Urinary bladder (tissue), 4 donors: ENCODE results near the gene WDR33. TPM values are rescaled to one million over a fixed set of nuclear protein-coding genes. Genes with fewer than 3 reads are reported as not detected.
A peak's percentile ranks its signal among the peaks of the same experiment; 100 is the strongest.

Experiments used
- DNase-seq: peaks from one replicate; pipeline ENCODE4 v3.0.0-alpha.2; 2015; ENCODE audit errors: extremely low spot score
- H3K27ac ChIP-seq: one replicate; pipeline ENCODE4 v1.5.1; 2013; ENCODE audit warnings: low read depth, mild to moderate bottlenecking, moderate library complexity
- H3K36me3 ChIP-seq: one replicate; pipeline ENCODE4 v1.6.1; 2013; ENCODE audit warnings: mild to moderate bottlenecking, moderate library complexity; ENCODE audit not compliant: insufficient read depth
- H3K4me1 ChIP-seq: one replicate; pipeline ENCODE4 v1.6.1; 2013; ENCODE audit warnings: mild to moderate bottlenecking, moderate library complexity; ENCODE audit not compliant: insufficient read depth
- H3K4me3 ChIP-seq: one replicate; pipeline ENCODE4 v1.5.1; 2013; ENCODE audit warnings: low read depth, low read length
- WGBS: extraction: QIAGEN DNeasy Blood & Tissue Kit; methylation state at CpG from one replicate; pipeline ENCODE4 v1.1.7; 2013; 5-methylcytosine and 5-hydroxymethylcytosine counted together
- polyA plus RNA-seq: library from polyadenylated mRNA; stranded (reverse); fragments of 200-250 nt; gene quantifications from one replicate; pipeline ENCODE4 v1.2.3, GENCODE V29; 2013
- total RNA-seq: library from RNA; depleted of rRNA; stranded (reverse); fragments of >200 nt; gene quantifications from one replicate; pipeline ENCODE4 v1.2.3, GENCODE V29; 2014
- donor health status: healthy with polysubstance abuse.
- donor health status: healthy.

The WDR33 gene
- total and polyA plus RNA-seq, 2 donors = 15.7 to 88.7 TPM

DNA sequence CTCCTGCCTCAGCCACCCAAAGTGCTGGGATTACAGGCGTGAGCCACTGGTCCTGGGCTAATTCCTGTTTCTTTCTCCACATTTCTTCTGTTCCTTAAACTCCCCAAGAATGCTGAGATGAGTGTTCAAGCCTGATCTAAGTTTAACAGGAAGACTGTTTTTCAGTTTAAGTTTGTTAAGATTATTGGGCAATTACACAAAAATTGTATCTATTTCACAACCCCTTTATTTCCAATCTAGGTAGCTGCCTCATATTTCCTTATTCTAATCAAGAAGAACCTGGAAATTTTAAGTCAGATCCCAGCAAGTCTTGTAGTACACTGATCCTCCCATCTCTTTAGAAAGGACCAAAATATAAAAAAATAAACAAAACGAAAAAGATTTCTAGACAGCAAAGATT lies 98.0 kb downstream of the WDR33 start:
- peaks cover 8% of the 10 kb centered on the region for H3K36me3 ChIP-seq
- 86% methylated on average over 2 of the region's 2 CpGs for WGBS

DNA sequence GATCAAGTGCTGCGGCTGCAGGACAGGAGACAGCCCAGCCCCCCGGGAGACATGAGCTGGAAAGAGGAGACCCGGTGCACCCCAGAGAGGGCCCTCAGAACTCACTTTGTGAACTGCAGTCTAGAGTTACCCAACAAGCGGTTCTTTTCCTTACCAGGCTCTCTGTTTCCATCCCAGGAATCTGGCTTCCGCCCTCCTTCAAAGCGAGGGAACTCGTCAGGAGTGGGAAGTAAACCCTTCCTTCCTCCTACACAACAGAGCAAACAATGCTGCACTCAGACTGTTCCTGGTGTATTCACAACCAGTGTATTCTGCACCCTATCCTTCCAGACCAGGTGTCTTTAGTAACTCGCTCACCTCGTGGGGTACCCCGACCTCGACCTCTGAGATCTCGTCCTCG lies 101.6 kb downstream of the WDR33 start:
- Histone ChIP-seq H3K4me1 (no peaks in the 10 kb centered on the region), H3K4me3 (no peak overlapping the region), H3K36me3 (peaks cover 6% of the 10 kb centered on the region), H3K27ac (no peak overlapping the region)
- DNase-seq = no peak
- whole genome bisulfite sequencing = 94% methylated on average over 13 of the region's 13 CpGs

More for the DNA sequence above, 98.0 kb downstream of the WDR33 start:
- Histone ChIP-seq H3K4me1 (no peaks in the 10 kb centered on the region), H3K4me3 (no peak overlapping the region), H3K27ac (no peak overlapping the region)
- DNase-seq = no peak

DNA sequence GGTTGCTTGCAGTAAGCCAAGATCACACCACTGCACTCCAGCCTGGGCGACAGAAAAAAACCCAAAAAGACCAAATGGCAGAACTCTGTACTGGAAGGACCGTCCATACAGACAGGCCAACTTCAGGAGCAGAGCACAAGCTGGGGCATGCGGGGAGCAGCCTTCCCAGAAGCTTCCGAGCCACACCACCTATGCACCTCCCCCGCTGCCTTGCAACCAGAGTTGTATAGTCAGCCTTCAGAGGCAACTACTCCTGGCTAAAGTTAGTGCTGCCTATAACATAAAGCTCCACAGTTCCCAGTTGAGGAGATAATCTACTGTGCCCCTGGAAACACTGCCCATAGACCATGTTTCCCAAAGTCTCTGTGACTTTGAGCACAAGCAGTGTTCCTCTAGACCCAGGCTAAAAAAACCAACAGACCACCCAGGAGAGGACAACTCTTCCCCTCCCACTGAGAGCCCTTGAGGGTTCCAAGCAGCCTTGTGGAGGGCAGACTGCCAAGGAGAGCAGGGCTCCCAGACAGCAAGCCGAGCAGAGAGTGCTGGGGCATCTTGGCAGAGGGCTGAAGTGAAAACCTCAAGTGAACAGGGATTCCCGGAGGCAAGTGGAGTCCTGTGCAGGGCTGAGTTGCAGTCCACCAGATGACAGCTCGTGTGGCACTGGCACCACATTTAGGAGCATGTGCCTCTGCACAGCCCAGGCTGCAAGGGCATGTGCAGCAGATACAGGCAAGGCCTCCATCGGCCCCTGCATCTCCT lies 102.9 kb downstream of the WDR33 start:
- peaks cover 6% of the 10 kb centered on the region for H3K36me3 ChIP-seq
- H3K4me3 ChIP-seq = no peak overlapping the region
- DNase-seq = no peak
- WGBS = 74% methylated on average over 9 of the region's 9 CpGs
- H3K27ac ChIP-seq = no peak overlapping the region
- H3K4me1 ChIP-seq = no peaks in the 10 kb centered on the region

DNA sequence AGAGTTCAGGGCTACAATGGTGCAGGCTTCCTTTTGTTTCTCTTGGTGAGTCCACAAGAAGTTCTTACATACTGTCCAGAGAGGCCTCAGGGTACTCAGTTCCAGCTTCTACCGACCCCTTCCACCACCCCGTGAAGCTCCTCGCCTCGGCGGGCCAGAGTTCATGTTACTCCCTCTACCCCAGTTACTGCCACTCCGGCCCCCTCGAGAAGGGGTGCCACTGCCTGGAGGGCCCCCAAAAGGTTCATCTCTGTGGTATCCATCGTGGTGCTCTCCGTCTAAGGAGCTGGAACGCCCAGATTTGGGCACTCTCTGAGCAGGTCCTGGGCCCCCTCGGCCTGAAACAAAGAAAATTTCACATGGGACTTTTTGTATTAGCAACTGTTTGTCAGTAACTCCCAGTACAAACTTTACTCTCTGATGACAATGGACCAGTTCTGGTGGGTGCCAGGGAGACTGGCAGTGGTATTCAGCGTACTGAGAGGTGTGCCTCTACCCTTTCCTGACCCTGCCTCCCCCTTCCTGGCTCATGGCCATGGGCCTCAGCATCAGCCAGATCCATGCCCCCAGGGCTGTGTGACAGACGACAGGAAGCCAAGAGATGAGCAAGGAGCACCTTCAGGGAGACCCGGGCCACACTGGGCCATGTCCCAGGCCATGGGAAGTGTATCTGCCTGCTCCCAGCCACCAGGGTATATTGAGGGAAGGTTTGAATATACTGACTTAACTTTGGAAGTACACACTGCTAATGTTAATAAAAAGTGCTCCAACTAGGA lies 104.6 kb downstream of the WDR33 start:
- Histone ChIP-seq H3K36me3 (peaks cover 6% of the 10 kb centered on the region), H3K4me1 (no peaks in the 10 kb centered on the region), H3K4me3 (no peak overlapping the region), H3K27ac (no peak overlapping the region)
- no peak for DNase-seq
- 91% methylated on average over 14 of the region's 14 CpGs for WGBS

DNA sequence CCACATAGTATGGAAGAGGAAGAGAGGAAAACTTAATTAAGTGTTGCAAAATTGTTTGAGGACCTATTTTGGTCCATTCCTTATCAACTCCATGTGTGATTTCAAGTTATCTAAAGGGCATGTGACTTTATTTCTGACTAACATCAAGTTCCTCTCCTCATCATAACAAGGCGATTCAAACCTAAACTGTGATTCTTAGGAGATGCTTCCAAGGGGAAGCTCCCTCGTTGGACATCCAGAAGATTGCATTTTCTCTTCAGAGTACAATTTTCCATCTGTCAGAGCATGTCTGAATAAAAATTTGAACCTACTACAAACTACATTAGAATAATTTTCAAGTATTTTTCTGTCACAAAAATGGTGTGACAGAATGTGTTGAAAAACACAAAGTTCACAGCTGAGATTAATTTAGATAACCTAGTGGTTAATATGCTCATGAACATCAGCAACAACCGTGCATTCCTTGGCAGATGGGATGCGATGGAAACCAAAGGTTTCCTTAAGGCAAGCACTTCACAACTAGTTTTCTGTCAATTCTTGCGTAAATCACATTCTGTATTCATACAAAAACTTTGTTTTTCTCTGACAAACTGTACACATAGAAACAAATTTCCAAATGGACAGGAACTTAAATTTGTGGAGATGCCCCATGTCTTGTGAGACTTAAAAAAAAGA lies 105.4 kb downstream of the WDR33 start:
- peaks cover 6% of the 10 kb centered on the region for H3K36me3 ChIP-seq
- H3K27ac ChIP-seq = no peak overlapping the region
- H3K4me1 ChIP-seq = no peaks in the 10 kb centered on the region
- 68% methylated on average over 5 of the region's 5 CpGs for WGBS
- no peak overlapping the region for H3K4me3 ChIP-seq
- no peak for DNase-seq

DNA sequence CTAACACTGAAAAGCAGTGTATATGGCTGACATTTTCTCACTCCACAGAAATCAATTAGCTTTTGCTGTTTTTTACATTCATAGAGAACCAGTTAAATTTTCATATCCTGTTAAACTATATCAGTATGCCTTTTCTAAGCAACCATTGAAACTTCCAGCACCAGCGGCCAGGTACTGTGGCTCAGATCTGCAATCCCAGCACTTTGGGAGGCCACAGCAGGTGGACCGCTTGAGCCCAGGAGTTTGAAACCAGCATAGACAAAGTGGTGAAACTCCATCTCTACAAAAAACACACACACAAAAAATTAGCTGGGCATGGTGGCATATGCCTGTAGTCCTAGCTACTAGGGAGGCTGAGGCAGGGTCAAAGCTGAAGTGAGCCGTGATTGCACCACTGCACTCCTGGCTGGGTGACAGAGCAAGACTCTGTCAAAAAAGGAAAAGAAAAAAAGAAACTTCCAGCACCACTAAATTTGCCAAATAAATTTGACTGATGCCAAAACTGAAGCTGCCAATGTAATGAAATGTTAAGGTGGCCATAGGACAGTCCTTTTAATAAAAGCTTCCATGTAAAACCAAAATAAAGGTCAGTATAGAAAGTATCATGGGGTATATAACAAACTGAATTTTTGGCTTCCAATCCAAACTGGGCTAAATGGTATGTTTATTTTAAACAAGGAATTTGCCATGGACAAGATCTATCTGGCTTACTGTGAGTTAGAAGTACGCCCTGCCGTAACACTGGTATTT lies 106.2 kb downstream of the WDR33 start:
- H3K36me3 ChIP-seq = peaks cover 6% of the 10 kb centered on the region
- 73% methylated on average over 5 of the region's 5 CpGs for WGBS
- no peak overlapping the region for H3K27ac ChIP-seq
- no peak for DNase-seq
- H3K4me1 ChIP-seq = no peaks in the 10 kb centered on the region
- no peak overlapping the region for H3K4me3 ChIP-seq

DNA sequence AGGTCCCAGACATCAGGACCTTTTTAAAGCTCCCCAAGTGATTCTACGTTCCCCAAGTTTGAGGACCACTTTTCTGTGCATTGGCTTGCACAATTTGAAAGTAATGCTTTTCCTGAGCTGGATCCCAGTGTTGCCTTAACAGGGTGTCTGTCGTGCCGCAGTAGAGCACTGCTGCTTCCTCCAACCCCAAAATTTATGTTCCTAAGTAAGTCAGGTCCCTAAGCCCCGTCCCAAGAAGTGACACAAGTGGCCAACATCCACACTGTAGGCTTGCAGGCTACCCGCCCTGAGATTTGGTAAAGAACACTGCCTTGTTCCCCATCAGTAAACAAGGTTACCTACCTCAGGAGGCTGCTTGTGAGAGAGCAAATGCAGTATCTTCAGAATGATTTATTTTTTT lies 107.7 kb downstream of the WDR33 start:
- H3K27ac ChIP-seq = no peak overlapping the region
- no peak overlapping the region for H3K4me3 ChIP-seq
- no peak for DNase-seq
- 94% methylated on average over 5 of the region's 5 CpGs for WGBS
- peaks cover 2% of the 10 kb centered on the region for H3K36me3 ChIP-seq
- no peaks in the 10 kb centered on the region for H3K4me1 ChIP-seq

DNA sequence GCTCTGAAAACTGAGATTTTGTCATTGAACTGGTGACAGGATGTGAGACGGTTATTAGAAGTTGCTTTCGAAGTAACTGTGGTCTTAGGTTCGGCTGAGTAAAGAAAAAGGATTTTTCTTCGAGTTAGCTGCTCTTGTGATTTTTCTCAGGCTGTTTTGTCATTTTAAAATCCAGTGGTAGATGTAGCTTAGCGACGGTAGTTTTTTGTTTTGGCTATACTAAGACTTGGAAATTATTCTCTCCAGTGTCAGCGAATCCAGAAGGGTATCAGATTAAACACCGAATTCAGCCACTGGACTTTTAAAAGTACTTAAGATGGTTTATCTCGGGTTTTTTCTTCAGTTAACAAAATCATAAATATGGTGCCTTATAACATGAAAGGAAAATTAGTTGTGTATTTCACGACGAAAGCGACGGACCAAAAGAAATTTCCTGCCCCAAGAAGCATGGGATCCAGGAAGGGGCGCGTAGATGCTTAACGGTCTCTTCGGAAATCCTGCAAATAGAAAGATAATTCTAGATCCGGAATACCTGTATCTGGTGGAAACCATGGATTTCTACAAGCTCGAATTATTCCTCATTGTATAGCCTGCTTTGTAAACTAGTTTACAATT lies 108.5 kb downstream of the WDR33 start:
- Histone ChIP-seq H3K4me3 (peak overlapping the region; percentile 72), H3K36me3 (peaks cover 2% of the 10 kb centered on the region), H3K4me1 (no peaks in the 10 kb centered on the region), H3K27ac (peak overlapping the region; percentile 98)
- no peak for DNase-seq
- 49% methylated on average over 19 of the region's 19 CpGs for WGBS

DNA sequence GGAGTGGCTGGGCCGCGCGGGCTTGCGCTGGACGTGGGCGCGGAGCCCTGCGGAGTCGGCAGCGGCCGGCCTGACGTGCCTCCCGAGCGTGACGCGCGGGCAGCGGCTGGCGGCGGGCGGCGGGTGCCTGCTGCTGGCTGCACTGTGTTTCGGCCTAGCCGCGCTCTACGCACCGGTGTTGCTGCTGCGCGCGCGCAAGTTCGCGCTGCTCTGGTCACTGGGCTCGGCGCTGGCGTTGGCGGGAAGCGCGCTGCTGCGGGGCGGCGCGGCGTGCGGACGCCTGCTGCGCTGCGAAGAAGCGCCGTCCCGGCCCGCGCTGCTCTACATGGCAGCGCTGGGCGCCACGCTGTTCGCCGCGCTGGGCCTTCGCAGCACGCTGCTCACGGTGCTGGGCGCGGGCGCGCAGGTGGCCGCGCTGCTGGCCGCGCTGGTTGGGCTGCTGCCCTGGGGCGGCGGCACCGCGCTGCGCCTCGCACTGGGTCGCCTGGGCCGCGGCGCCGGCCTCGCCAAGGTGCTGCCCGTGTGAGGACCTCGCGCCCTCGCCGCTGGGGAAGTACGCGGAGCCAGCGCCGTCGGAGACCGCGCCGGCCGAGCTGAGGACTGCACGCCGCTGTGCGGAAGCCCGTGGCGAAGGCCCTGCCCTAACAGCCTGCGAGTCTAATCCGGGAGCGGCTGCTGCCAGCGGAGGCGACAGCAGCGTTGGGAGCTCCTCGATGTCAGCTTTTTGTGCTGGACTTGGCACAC lies 109.1 kb downstream of the WDR33 start:
- under 1% methylated on average over 108 of the region's 108 CpGs for WGBS
- H3K36me3 ChIP-seq = peaks cover 2% of the 10 kb centered on the region

DNA sequence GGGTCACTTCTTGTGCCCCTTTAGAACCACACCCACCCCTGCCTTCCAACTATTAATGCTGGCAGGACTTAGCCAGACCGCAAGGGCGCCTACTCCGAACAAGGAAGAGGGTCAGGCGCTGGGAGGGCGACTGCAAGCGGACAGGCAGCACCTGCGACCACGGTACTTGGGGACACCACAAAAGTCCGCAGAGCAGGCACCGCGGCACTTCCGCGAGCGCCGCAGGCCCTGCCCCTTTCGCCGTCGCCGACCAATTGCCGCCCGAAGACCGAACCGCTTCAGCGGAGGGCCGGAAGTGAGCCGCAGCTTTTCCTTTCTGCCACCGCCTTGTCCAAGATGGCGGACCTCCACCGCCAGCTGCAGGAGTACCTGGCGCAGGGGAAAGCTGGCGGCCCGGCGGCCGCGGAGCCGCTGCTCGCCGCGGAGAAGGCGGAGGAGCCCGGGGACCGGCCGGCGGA lies 109.7 kb downstream of the WDR33 start, which contains the start of gene SFT2D3:
SFT2D3 (plus strand) TSS at position 305 of the 458 bp plus-strand sequence; CDS start at position 337, 32 bp downstream.
- Histone ChIP-seq H3K4me1 (no peaks in the 10 kb centered on the region), H3K4me3 (peak within 1 kb of the TSS; percentile 72), H3K27ac (peak within 1 kb of the TSS; percentile 98), H3K36me3 (no peaks in the 10 kb centered on the region)
- WGBS = under 1% methylated on average over 44 of the region's 44 CpGs
- DNase-seq = peak; percentile 74

More for the DNA sequence above, 109.1 kb downstream of the WDR33 start:
- peak; percentile 36 for DNase-seq
- H3K4me3 ChIP-seq = peak overlapping the region; percentile 72
- no peaks in the 10 kb centered on the region for H3K4me1 ChIP-seq
- peak overlapping the region; percentile 98 for H3K27ac ChIP-seq

DNA sequence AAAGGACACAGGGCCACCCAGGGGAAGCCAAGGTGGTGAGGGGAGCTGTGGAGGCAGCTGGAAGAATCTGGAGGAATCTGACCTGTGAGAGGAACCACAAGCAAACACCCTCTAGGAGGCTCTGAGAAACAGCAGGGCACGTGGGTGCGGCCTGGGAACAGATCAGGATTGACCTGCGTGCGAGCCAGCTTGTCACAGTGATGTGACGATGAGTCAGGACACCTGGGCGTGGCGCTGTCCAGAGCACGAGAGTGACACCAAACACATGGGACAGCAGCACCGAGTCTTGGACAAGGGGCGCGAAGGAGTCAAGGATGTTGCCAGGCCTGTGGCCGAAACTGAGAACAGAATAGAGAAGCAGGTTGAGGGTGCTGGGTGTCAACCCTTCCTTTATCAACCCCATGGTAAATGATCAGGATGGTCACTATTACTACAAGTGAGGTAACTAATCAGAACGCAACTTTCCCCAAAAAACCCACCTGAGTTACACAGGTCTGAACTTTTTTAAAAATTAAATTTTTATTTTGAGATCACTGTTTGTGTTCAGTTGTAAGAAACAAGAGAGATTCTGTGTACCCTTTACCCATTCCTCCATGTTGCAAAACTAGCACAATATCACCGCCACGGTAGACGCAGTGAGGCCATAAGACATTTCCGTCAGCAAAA lies 110.3 kb downstream of the WDR33 start:
- peak overlapping the region; percentile 72 for H3K4me3 ChIP-seq
- peak overlapping the region; percentile 98 for H3K27ac ChIP-seq
- H3K4me1 ChIP-seq = no peaks in the 10 kb centered on the region
- DNase-seq = no peak
- 53% methylated on average over 17 of the region's 17 CpGs for WGBS
- H3K36me3 ChIP-seq = no peaks in the 10 kb centered on the region
